ENCODE data around the gene BBC3.

GRCh38 chr19:47221890-47222289 is 9.1 kb downstream of the BBC3 start:
- TF ChIP-seq, protein P1, sequence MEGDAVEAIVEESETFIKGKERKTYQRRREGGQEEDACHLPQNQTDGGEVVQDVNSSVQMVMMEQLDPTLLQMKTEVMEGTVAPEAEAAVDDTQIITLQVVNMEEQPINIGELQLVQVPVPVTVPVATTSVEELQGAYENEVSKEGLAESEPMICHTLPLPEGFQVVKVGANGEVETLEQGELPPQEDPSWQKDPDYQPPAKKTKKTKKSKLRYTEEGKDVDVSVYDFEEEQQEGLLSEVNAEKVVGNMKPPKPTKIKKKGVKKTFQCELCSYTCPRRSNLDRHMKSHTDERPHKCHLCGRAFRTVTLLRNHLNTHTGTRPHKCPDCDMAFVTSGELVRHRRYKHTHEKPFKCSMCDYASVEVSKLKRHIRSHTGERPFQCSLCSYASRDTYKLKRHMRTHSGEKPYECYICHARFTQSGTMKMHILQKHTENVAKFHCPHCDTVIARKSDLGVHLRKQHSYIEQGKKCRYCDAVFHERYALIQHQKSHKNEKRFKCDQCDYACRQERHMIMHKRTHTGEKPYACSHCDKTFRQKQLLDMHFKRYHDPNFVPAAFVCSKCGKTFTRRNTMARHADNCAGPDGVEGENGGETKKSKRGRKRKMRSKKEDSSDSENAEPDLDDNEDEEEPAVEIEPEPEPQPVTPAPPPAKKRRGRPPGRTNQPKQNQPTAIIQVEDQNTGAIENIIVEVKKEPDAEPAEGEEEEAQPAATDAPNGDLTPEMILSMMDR (IDR thresholded peaks at IDR 0.05; ENCODE audit: insufficient read depth, low read depth, low read length) = no peak
- TF ChIP-seq EZH2 (IDR thresholded peaks at IDR 0.05; ENCODE audit: insufficient read depth, low read length) = no peak
